Measurements from ENCODE around the gene WDR88.

GRCh38 chr19:33210266-33210940 is 78.5 kb downstream of the WDR88 start:
- TF ChIP-seq, protein P1, sequence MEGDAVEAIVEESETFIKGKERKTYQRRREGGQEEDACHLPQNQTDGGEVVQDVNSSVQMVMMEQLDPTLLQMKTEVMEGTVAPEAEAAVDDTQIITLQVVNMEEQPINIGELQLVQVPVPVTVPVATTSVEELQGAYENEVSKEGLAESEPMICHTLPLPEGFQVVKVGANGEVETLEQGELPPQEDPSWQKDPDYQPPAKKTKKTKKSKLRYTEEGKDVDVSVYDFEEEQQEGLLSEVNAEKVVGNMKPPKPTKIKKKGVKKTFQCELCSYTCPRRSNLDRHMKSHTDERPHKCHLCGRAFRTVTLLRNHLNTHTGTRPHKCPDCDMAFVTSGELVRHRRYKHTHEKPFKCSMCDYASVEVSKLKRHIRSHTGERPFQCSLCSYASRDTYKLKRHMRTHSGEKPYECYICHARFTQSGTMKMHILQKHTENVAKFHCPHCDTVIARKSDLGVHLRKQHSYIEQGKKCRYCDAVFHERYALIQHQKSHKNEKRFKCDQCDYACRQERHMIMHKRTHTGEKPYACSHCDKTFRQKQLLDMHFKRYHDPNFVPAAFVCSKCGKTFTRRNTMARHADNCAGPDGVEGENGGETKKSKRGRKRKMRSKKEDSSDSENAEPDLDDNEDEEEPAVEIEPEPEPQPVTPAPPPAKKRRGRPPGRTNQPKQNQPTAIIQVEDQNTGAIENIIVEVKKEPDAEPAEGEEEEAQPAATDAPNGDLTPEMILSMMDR (IDR thresholded peaks at IDR 0.05; ENCODE audit: insufficient read depth, low read depth, low read length) = no peak
- no peak for TF ChIP-seq EZH2 (IDR thresholded peaks at IDR 0.05; ENCODE audit: insufficient read depth, low read length)

Measured in astrocyte (in vitro differentiated cells and primary cell).